CD14-positive monocyte (primary cell): ENCODE results near the gene KHK. TPM values are rescaled to one million over a fixed set of nuclear protein-coding genes. Genes with fewer than 3 reads are reported as not detected.
A peak's percentile ranks its signal among the peaks of the same experiment; 100 is the strongest.

Source experiments
- DNase-seq, 3 donors: peaks; one replicate each; pipeline ENCODE4 v3.0.0-alpha.2; 2011 to 2022
- H2AFZ ChIP-seq: 2 replicates; pipeline ENCODE4 v1.6.0; 2012; ENCODE audit warnings: mild to moderate bottlenecking, low read depth, low read length, inconsistent platforms; ENCODE audit not compliant: insufficient read depth, poor library complexity, severe bottlenecking
- H3K27ac ChIP-seq, 2 donors: 1 replicate in 1 of 2; 2 replicates in 1 of 2; pipeline ENCODE4 v1.5.1; 2012 to 2013; ENCODE audit warnings: low read length in 2 of 2, control low read depth in 1 of 2, inconsistent platforms in 1 of 2, low read depth in 1 of 2, mild to moderate bottlenecking in 1 of 2
- H3K27me3 ChIP-seq, 2 donors: one replicate each; pipeline versions ENCODE4 v1.6.0 to v1.6.1; 2011 to 2013; ENCODE audit warnings: low read length in 2 of 2; ENCODE audit not compliant: control insufficient read depth in 2 of 2, insufficient read depth in 2 of 2
- H3K36me3 ChIP-seq, 2 donors: replicated peaks in 1 of 2; 1 replicate in 1 of 2; 2 replicates in 1 of 2; pipeline versions ENCODE4 v1.5.1 to v1.6.1; 2012 to 2013; ENCODE audit warnings: low read length in 2 of 2, control low read depth in 1 of 2, inconsistent platforms in 1 of 2, mild to moderate bottlenecking in 1 of 2; ENCODE audit not compliant: insufficient read depth in 2 of 2, control insufficient read depth in 1 of 2
- H3K4me1 ChIP-seq, 2 donors: 1 replicate in 1 of 2; 2 replicates in 1 of 2; pipeline versions ENCODE4 v1.5.1 to v1.6.1; 2012 to 2013; ENCODE audit warnings: low read length in 2 of 2, control low read depth in 1 of 2, inconsistent platforms in 1 of 2, mild to moderate bottlenecking in 1 of 2, moderate library complexity in 1 of 2; ENCODE audit not compliant: insufficient read depth in 2 of 2, control insufficient read depth in 1 of 2
- H3K4me2 ChIP-seq: replicated peaks from 2 replicates; pipeline ENCODE3; 2012; ENCODE audit warnings: low read length, moderate library complexity, mild to moderate bottlenecking; ENCODE audit not compliant: poor library complexity, severe bottlenecking; ENCODE audit errors: extremely low read depth
- H3K4me3 ChIP-seq, 3 experiments: fragments of 200-600 bp in 1 of 3; sonication (generic) in 1 of 3; replicated peaks in 1 of 3; 1 replicate in 2 of 3; 2 replicates in 1 of 3; pipeline ENCODE4 v1.5.1; 2011 to 2013; ENCODE audit warnings: low read length in 3 of 3, mild to moderate bottlenecking in 3 of 3, control low read depth in 2 of 3, low read depth in 2 of 3, inconsistent platforms in 1 of 3, moderate library complexity in 1 of 3
- H3K79me2 ChIP-seq: 2 replicates; pipeline ENCODE4 v1.6.0; 2012; ENCODE audit warnings: mild to moderate bottlenecking, control low read depth, inconsistent platforms, low read length, moderate library complexity; ENCODE audit not compliant: insufficient read depth
- H3K9ac ChIP-seq: 2 replicates; pipeline ENCODE4 v1.6.0; 2017; ENCODE audit warnings: low read length, mild to moderate bottlenecking; ENCODE audit not compliant: insufficient read depth, poor library complexity, severe bottlenecking
- H3K9me3 ChIP-seq, 2 donors: replicated peaks in 1 of 2; 1 replicate in 1 of 2; 2 replicates in 1 of 2; pipeline versions ENCODE4 v1.5.1 to v1.6.1; 2012 to 2013; ENCODE audit warnings: low read length in 2 of 2, control low read depth in 1 of 2; ENCODE audit not compliant: control insufficient read depth in 1 of 2, insufficient read depth in 1 of 2
- H4K20me1 ChIP-seq: 2 replicates; pipeline ENCODE4 v1.6.0; 2012; ENCODE audit warnings: mild to moderate bottlenecking, low read length, control low read depth, moderate library complexity; ENCODE audit not compliant: insufficient read depth
- H3K27ac Mint-ChIP-seq, 7 donors: one replicate each; pipeline ENCODE4 v1.8.0; 2020; ENCODE audit warnings: mild to moderate bottlenecking in 7 of 7, mixed read lengths in 7 of 7, moderate library complexity in 6 of 7, inconsistent platforms in 2 of 7
- H3K27me3 Mint-ChIP-seq, 3 donors: one replicate each; pipeline ENCODE4 v1.8.0; 2021 to 2022; ENCODE audit warnings: low read depth in 3 of 3, mild to moderate bottlenecking in 3 of 3, mixed read lengths in 3 of 3, moderate library complexity in 3 of 3, inconsistent platforms in 1 of 3
- H3K36me3 Mint-ChIP-seq, 2 donors: one replicate each; pipeline ENCODE4 v1.8.0; 2020; ENCODE audit warnings: mixed read lengths in 2 of 2, inconsistent platforms in 1 of 2, mild to moderate bottlenecking in 1 of 2
- H3K4me1 Mint-ChIP-seq: one replicate; pipeline ENCODE4 v1.8.0; 2020; ENCODE audit warnings: mild to moderate bottlenecking, mixed read lengths
- H3K4me3 Mint-ChIP-seq, 2 donors: one replicate each; pipeline ENCODE4 v1.8.0; 2020; ENCODE audit warnings: mild to moderate bottlenecking in 2 of 2, mixed read lengths in 2 of 2, moderate library complexity in 1 of 2
- H3K9me3 Mint-ChIP-seq, 7 donors: one replicate each; pipeline ENCODE4 v1.8.0; 2020 to 2022; ENCODE audit warnings: mixed read lengths in 7 of 7, mild to moderate bottlenecking in 6 of 7, moderate library complexity in 6 of 7, inconsistent platforms in 2 of 7
- CTCF ChIP-seq: fragments of 200-600 bp; IDR thresholded peaks from one replicate; pipeline ENCODE4 v1.8.0; 2022; ENCODE audit warnings: antibody characterized with exemption, mild to moderate bottlenecking
- WGBS: methylation state at CpG from one replicate; pipeline ENCODE4 v1.1.5; 2013; ENCODE audit warnings: missing lambda C conversion rate; ENCODE audit not compliant: insufficient coverage; 5-methylcytosine and 5-hydroxymethylcytosine counted together
- intact Hi-C, 2 donors: fragments of 100-400 bp; cut with micrococcal nuclease; formaldehyde crosslinking; loops; one replicate each; pipeline versions ENCODE4 v1.15.0 to v1.15.1; 2023
- polyA plus RNA-seq, 3 donors: library from polyadenylated mRNA; depleted of rRNA in 1 of 3; unstranded in 2 of 3; stranded (reverse) in 1 of 3; fragments of 300-500 nt in 2 of 3; fragments of >200 nt in 1 of 3; fragmentation: Illumina TruSeq in 2 of 3; gene quantifications; 1 replicate in 2 of 3; 2 replicates in 1 of 3; pipeline ENCODE4 v1.2.3, GENCODE V29; 2012 to 2021

Gene KHK
- polyA plus RNA-seq, 3 donors: 3.4 to 7.3 (median 6.6) TPM

- Histone ChIP-seq H2AFZ (no peak overlapping the region), H3K36me3 (no peaks in the 10 kb centered on the region), H3K9ac (no peak overlapping the region), H3K4me1 (peaks cover 49 to 55% of the 10 kb centered on the region in 2 donors), H3K79me2 (peaks cover 5% of the 10 kb centered on the region), H3K4me2 (no peak overlapping the region), H4K20me1 (no peaks in the 10 kb centered on the region), H3K27ac (no peak overlapping the region), H3K4me3 (no peak overlapping the region), H3K27me3 (no peaks in the 10 kb centered on the region), H3K9me3 (no peaks in the 10 kb centered on the region)
- WGBS: 86% methylated on average over 7 of the region's 7 CpGs
- no peak overlapping the region for H3K4me3 Mint-ChIP-seq
- H3K27me3 Mint-ChIP-seq: peaks cover 0 to 7% (median 2%) of the 10 kb centered on the region in 3 donors
- H3K36me3 Mint-ChIP-seq: no peaks in the 10 kb centered on the region
- intact Hi-C loops: loop anchor here in 1 of 2 donors (2.0 kb wide), 1 partner anchor 47 kb away; the partner anchor contains the start of gene TMEM214
- peaks cover 0 to 1% (median 0%) of the 10 kb centered on the region in 7 donors for H3K9me3 Mint-ChIP-seq
- no peak for TF ChIP-seq CTCF
- peaks cover 57% of the 10 kb centered on the region for H3K4me1 Mint-ChIP-seq
- H3K27ac Mint-ChIP-seq: peak overlapping the region in 2 of 7 donors; percentile 70 to 83
- DNase-seq: no peak
Measured at GRCh38 chr2:27080140-27080469, 6.5 kb upstream of the KHK start.

GRCh38 chr2:27080603-27080936 lies 6.0 kb upstream of the KHK start:
- peak; percentile 9 for TF ChIP-seq CTCF
- Mint-ChIP-seq H3K27ac (peak overlapping the region in 5 of 7 donors; percentile 86 to 95 (median 94)), H3K9me3 (no peaks in the 10 kb centered on the region), H3K4me1 (peaks cover 57% of the 10 kb centered on the region), H3K27me3 (peaks cover 0 to 7% (median 2%) of the 10 kb centered on the region in 3 donors), H3K4me3 (no peak overlapping the region), H3K36me3 (no peaks in the 10 kb centered on the region)
- Histone ChIP-seq H3K9ac (no peak overlapping the region), H3K27me3 (no peaks in the 10 kb centered on the region), H3K36me3 (no peaks in the 10 kb centered on the region), H4K20me1 (no peaks in the 10 kb centered on the region), H3K9me3 (no peaks in the 10 kb centered on the region), H3K27ac (peak overlapping the region in 1 of 2 donors; percentile 11), H3K79me2 (peaks cover 5% of the 10 kb centered on the region), H3K4me2 (peak overlapping the region; percentile 70), H3K4me1 (peaks cover 49 to 55% of the 10 kb centered on the region in 2 donors), H3K4me3 (peak overlapping the region in 1 of 3 experiments; percentile 59), H2AFZ (peak overlapping the region; percentile 37)
- intact Hi-C loops: loop anchor here in 1 of 2 donors (2.0 kb wide), 1 partner anchor 48 kb away; the partner anchor contains the start of gene TMEM214
- no peak for DNase-seq
- WGBS: 100% methylated on average over 2 of the region's 14 CpGs
